T1000 (cell line): ENCODE data around the gene CDIP1.
"Not testable (repeated sequence)": the region's sequence is repeated elsewhere in the genome, so short reads cannot be mapped to it uniquely, and the experiment has no call there.

Experiments
- DNase-seq: peaks from one replicate; lab custom pipeline; 2025; ENCODE audit warnings: mixed read lengths; lab: John Stamatoyannopoulos, UW

The CDIP1 gene

DNA sequence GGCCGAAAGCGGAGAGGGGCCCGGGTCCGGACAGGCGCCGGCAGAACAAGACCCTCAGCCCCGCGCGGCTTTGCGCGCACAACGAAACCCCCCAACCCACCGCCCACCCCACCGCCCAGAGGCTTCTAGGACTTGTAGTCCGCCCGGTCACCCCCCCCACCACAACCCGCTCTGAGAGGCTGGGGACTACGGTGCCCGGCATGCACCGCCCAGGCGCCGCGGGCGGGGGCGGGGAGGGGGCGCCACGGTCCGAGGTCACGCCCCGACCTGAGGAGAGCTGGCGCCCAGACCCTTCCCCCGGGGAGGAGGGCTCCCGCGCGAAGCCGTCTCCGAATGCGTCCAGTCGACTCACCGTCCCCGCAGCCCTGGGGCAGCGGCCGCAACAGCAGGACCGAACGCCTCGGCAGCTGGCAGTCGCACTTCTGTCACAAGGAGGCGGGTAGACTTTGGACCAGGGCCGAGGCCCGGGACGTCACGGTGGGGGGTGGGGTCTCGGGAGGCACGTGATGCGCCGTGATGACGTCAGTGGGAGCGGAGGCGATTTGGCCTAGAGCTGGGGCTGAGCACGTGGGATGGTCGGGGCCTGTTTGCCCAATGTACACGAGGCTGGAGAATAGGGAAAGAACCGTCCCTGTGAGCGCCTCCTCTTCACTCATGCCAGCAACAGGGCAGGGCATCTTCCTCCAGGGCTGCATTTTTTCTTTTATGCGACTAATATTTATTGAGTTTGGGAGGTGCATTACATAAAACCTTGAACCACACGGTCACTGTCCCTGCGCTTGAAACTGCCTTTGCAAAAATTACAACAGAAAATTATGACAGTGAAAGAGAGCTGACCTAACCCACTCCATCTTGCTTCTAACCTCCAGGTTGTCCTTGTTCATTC, at the start of gene CDIP1:
Gene CDIP1, minus strand, starts transcription at position 424 of the 886 bp plus-strand sequence. CDS start 24,643 bp downstream, outside the sequence.
- DNase-seq, result peak; percentile 92

DNA sequence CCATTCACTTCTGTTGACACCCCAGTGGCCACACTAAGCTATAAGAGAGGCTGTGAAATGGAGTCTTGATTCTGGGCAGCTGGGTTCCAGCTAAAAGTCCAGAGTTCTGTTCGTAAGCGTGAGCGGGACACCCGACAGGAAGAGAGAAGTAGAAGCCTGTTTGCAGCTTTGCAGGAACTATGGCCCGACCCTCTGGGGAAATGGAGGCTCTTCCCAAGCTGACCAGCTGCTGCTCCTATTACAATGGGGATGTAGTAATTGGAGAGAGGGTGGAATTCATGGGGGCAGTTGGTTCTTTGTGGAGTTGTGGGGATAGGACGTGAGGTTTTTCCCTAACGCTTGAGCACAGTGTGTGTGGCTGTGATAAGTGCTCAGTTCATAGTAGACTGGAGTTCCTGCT, 47.7 kb upstream of the CDIP1 start:
- DNase-seq, result no peak

DNA sequence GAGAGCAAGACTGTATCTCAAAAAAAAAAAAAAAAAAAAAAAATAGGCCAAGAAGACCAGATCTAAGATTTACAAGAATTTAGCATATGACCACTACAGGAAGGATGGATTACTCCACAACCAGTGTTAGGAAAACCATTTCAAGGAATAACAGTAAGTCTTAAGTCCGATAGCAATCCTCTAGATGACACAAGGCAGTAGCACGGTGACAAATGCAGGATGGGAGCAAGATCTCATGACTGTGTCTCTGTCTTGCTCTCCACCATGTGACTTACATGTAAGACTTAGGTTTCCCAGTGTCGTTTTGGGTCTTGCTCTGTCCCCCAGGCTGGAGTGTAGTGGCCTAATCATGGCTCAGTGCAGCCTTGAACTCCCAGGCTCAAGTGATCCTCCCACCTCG, 45.3 kb upstream of the CDIP1 start:
- no peak for DNase-seq

DNA sequence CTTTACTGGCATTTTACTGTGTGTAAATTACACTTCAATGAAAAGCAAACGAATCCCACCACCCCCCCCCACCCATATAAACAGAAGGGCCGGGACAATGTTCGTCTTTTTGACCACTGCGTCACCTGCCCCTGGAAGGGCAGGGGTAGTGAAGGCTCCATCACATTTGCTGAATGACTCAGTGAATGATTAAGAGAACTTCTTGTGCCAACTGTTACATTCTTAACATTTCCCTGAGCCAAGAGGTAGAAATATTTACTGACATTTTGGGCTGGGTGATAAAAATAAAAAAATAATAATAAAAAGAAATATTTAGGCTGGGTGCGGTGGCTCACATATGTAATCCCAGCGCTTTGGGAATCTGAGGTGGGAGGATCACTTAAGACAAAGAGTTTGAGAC, 41.7 kb upstream of the CDIP1 start:
- DNase-seq, result no peak

DNA sequence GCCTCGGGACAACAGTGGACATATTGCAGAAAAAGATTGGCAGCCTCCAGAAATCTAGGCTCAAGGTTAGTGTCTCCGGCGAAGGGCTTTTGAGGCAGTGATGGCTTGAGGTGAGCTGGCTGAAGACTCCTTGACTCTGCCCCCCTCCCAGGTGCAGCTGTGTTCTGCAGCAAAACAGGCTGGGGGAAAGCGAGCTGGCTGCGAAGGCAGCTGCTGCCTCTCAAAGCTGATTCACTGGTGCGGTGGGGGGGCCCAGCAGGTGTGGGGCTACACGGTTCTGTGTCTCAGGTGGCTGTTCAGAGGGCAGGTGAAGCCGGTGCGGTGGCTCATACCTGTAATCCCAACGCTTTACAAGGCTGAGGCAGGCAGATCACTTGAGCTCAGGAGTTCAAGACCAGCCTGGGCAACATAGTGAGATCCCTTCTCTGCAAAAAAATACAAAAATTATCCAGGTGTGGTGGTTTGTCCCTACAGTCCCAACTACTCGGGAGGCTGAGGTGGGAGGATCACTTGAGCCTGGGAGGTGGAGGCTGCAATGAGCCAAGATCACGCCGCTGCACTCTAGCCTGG, 40.5 kb upstream of the CDIP1 start:
- DNase-seq, result no peak

DNA sequence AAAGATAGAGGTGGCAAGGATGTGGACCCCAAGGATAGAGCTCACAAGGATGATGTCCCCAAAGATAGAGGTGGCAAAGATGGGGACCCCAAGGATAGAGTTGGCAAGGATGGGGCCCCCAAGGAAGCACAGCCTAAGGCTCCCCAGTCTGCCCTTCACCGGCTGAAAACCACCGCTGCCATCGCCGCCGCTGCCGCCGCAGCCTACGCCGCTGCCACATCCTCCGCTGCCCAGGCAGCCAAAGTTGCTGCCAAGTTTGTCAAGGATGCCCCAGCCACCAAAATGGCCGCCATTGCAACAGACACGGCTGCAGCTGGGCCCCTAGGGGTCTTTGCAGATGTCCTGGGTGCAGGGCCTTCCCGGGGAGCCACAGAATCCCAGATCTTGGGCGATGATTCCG, 37.4 kb upstream of the CDIP1 start:
- no peak for DNase-seq

DNA sequence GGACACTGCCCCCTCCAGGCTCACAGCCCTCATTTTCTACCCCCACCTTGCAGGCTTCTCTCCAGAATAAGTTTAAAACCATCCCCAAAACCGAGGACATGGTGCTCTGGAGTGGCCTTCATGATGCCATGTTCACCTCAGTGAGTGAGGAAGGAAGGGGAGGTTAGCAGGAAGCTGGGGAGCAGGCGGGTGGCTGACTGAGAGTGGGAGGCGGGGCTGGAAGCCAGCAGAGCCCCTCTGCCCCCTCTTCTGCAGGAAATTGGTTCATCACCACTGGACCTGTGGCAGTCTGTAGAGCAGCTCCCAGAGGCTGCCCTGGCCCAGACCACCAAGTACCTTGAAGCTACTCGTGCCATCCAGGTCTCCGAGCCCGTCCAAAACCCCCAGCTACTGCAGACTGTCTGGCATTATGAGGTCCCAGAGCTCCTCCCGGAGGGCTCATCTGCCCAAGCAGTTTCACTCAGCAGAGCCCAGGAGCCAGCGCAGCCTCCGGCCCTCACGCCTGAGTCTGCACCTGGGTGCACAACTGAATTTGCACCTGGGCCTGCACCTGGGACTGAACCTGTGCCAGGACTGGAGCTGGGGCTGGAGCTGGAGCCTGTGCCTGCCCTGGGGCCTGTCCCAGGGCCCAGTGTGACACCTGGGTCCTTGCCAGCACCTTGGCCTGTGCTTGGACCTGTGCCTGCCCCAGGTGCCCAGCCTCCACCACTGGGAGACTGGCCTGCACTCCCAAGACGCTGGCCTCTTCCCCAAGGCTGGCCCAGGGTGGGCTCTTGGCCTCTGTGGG, 36.5 kb upstream of the CDIP1 start:
- no peak for DNase-seq

DNA sequence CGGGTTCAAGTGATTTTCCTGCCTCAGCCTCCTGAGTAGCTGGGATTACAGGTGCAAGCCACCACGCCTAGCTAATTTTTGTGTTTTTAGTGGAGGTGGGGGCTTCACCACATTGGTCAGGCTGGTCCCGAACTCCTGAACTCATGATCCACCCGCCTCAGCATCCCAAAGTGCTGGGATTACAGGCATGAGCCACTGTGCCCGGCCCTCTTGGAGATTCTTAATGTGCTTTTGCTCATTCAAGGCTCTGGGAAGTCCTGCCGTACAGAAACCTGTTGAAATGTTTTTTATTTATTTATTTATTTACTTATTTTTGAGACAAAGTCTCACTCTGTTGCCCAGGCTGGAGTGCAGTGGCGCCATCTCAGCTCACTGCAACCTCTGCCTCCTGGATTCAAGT, 35.4 kb upstream of the CDIP1 start:
- DNase-seq, result not testable (repeated sequence)

DNA sequence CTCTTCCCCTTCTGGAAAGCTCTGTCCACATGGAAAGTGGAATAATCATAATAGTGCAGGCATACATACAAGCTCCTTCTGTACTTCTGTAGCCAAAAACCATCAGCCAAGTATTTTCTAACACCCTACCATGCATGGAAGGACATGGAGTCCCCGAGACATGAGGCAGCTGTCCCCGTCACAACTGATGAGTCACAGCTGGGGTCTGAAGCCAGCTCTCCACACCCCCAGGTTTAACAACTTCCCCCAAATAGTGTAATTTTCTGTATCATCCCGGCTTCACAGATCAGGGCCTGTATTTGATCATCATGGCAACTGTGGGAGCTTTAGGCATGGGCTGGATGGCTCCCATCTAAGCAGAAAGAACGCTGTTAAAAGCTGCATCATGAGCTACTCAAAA, 34.1 kb upstream of the CDIP1 start:
- no peak for DNase-seq

DNA sequence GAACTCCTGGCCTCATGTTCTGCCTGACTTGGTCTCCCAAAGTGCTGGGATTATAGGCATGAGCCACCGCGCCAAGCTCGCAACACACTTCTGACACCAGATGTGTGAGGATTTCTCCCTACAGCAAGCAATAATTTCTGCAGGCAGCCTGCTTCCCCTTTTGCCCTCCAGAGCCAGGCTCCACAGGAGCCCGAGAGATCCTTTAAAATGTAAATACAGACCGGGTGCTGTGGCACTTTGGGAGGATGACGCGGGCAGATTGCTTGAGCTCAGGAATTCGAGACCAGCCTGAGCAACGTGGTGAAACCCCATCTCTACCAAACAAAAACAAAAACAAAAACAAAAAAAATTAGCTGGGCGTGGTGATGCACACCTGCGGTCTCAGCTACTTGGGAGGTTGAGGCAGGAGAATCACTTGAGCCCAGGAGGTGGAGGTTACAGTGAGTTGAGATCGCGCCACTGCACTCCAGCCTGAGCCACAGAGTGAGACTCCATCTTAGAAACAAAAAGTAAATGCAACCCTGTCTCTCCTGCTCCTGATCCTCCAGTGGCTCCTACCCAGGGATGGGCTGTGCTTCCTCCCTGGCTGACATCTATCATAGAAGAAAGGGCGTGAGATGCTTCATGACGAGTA, 32.2 kb upstream of the CDIP1 start:
- no peak for DNase-seq

DNA sequence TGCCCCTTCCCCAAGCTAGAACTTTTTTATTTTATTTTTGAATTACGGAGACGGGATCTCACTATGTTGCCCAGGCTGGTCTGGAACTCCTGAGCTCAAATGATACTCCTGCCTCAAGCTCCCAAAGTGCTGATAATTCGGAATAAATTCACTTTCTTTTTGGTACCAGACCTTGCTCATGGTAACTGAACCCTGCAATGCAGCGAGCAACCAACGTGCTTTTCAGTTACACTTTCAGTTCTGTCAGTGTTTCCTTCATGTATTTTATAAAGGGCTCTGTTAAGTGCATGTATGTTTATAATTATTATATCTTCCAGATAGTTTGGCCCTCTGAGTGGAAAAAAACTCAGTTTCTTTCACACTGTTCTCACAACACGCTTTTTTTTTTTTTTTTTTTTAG, 31.5 kb upstream of the CDIP1 start:
- no peak for DNase-seq

DNA sequence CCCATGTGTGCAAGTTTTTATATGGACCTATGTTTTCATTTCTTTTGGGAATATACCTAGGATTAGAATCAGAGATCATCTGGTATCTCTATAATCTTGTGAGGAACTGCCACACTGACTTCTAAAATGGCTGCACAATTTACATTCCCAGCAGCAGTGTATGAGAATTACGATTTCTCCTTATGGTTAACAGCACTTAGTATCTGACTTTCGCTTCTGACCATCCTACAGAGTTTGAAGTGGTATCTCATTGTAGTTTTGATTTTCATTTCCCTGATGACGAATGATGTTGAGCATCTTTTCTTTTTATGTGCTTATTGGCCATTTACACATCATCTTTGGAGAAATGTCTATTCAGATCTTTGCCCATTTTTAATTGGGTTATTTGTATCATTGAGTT, 27.6 kb upstream of the CDIP1 start:
- no peak for DNase-seq

DNA sequence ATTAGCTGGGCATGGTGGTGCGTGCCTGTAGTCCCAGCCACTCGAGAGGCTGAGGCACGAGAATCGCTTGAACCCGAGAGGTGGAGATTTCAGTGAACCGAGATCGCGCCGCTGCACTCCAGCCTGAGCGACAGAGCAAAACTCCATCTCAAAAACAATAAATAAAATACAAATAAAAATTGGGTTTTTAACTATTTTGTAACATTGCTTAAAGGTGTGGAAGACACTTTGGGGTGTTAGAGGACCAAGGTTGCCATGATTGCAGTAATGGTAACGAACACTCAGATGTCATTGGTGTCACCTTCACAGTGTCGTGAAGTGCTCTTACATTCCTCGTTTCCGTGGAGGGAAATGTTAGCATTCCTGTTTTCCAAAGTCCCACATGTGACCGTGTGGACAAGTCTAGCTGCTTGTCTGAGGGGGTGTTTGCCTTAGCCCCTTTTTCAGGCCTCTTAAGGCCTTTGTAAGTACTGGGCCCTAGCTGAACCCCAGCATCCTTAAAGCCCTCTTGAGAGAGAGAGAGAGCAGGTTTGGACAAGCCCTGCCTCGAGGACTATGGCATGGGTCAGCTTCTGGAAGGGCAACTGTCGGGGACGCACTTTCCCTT, 26.2 kb upstream of the CDIP1 start:
- DNase-seq, result no peak

DNA sequence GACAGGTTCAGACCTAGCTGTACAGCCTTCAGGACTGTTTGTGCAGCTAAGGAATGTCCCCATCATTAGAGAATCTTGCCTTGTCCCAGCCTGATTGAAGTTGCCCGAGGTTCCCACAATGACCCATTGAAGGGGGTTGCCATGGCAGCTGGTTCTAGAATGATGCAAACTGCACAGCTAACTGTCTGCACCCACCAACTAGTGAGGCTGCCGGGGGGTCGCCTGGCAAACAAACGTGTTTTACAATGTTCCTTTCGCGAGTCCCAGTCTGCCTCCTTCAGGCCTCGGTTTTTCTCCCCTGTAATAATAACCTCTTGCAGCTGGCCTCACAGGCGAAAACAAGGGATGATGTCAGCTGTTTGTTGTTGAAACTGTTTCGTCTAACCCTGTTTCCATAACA, 23.0 kb upstream of the CDIP1 start:
- no peak for DNase-seq

DNA sequence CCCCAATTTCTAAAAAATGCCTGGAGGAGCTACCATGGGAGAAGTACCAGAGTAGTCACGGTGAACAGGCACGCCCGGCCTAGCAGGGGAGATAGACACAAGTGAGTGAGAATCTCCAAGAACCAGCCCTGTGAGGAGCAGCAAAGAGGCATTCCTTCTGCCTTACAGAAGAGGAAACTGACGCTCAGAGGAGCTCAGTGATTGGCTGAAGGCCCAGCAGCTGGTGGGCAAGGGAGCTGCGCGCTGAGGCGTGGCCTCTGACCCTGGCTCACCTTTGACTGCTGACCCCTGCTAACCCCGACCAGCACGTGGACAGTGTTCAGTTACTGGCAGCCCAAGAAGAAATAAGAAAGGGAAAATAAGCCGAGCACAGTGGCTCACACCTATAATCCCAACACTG, 19.4 kb upstream of the CDIP1 start:
- no peak for DNase-seq

DNA sequence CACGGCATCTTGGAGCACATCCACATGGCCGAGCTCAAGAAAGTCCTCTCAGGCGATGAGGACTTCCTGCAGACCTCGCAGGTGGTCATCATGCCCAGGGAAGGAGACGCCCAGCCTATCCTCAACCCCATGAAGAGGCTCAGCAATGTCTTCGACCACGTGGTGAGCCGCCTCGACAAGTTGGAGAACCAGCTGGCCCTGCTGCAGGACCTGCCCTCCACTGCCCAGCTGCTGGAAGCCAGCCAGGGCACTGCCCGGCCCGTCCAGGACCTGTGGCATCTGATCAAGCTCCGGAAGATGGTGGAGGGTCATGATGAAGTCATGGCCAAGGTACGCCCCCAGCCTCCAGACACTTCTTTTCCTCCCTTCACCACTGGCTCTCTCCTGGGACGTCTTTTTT, 18.0 kb upstream of the CDIP1 start:
- DNase-seq, result no peak

DNA sequence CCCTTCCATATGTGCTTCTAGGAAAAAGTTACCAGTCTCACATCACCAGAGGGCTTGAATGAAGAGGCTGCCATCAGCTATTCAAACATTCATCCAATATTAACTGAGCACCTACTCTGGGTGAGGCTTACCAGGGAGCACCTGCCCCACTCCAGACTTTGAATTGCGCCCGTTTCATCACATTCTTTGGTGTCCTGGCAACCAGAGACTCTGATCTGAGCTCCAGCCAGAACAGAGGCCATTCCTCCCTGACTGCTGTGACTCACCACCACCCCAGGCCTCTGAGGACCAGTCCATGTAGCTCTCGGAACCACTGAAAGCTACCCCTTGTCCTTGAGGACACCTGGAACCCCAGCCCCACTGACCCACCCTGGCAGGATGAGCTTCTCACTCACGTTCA, 17.5 kb upstream of the CDIP1 start, which contains the start of gene C16orf96:
Gene C16orf96, plus strand, starts transcription at position 229 of the 400 bp plus-strand sequence. Its CDS starts 150 bp downstream, at position 379.
- no peak for DNase-seq

DNA sequence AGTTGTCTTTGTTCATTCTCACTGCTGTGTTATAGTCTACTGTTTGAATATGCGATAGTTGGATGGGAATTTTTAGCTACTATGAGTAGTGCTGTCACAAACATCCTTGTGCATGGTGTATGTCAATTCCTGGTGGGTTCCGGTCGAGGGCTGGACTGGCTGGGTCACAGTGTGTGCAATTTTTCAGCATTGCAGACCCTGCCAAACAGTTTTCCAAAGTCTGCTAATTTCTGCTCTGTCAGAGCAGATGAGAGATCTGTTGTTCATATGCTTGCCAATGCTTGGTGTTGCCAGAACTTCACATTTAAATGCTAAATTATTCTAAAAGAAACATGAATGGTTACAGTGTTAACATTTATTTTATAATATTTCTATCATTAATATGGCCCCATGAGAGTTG, 14.0 kb upstream of the CDIP1 start:
- no peak for DNase-seq

DNA sequence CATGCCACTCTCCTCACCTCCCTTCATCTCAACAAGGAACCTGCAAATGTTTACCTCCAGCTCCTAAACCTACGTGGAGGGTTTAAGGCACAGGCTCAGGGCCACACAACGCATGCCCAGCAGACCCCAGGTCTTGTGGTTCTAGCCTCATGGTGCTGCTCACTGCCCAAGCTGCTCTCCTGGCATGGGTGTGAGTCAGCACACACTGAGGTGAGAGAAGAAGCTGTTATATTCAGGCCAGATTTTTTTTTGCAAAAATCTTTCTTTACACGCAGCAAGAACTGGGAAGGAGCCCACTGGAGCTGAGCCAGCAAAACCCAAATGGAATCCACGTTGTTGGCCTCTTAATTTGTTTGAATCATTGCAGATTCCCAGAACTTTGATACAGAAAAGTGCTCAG, 12.0 kb upstream of the CDIP1 start:
- DNase-seq, result no peak

DNA sequence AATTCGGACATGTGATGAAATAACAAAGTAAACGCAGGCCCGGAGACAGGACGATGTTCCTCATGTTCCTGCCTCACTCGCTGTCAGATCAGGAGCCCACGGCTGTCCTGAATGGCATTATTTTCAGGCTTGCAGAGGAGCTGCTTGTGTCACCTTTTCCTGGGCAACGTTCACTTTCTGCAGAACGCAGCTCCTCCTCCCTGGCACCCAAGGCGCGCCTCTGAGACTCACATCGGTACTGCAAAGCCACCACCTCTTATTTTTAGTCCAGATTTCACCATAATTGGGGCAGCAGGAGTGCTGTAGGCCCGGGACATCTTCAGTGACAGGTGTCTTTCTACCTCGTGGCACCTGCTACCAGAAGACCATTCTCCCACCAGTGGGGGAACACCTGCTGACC, 9.6 kb upstream of the CDIP1 start:
- DNase-seq, result no peak

DNA sequence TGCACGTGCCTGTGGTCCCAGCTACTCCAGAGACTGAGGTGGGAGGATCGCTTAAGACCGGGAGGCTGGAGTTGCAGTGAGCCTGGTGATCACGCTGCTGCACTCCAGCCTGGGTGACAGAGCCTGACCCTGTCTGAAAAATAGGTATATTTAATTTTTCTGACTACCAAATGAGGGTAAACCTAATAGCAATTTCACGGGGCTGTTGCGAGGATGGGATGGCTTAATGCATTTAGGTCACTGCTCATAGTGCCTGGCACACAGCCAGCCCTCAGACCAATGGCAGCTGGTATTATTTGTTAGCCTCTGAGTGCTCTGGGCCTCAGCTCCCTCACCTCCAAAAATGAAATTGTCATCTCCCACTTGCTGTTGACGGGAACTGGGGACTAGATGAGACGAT, 5.9 kb upstream of the CDIP1 start:
- no peak for DNase-seq

DNA sequence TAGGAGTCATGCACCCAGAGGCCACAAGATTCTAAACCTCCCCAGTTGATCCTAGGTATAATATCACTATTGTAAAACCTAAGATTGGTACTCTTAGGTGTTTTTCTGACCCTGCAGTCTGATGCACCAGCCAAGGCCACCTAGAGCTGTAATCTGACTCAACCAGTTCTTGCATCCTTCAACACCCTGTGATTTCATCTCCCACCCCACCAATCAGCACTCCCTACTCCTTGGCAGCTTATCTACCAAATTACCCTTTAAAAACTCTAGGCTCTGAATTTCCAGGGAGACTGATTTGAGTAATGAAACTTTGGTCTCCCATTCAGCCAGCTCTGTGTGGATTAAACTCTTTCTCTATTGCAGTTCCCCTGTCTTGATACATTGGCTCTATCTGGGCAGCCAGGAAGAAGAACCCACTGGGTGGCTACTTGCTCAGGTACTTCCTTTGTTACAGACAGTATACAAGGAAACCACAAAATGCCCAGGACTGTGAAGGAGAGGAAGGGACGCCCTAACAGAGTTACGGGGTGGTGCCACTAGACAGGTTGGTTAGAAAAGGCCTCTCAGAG, 1.2 kb upstream of the CDIP1 start:
- no peak for DNase-seq
